Activated naive CD8-positive, alpha-beta T cell treated with anti-CD3 and anti-CD28 coated beads, Interleukin-2, amount 10 ng/mL, durations not matched to agents 7 days and 5 days (primary cell): ENCODE results near the gene AP5S1. TPM values are rescaled to one million over a fixed set of nuclear protein-coding genes. Genes with fewer than 3 reads are reported as not detected.

ENCODE experiments used
- ATAC-seq: fragments of 150-1000 bp; cut with Tn5 transposase; one replicate; pipeline ENCODE4 v1.10.0; 2021; ENCODE audit warnings: low read depth, moderate library complexity
- POLR2A ChIA-PET: fragments of 350-600 bp; sonication (Branson Sonifier 250); formaldehyde crosslinking; loops from one replicate; lab custom pipeline; 2021; ENCODE audit warnings: antibody characterized with exemption; lab: Charles Lee
- DNase-seq: peaks from one replicate; pipeline ENCODE4 v3.0.0; 2021
- H3K27ac Mint-ChIP-seq: one replicate; pipeline ENCODE4 v1.8.0; 2022; ENCODE audit warnings: mild to moderate bottlenecking, mixed read lengths
- H3K27me3 Mint-ChIP-seq: one replicate; pipeline ENCODE4 v1.8.0; 2022; ENCODE audit warnings: mild to moderate bottlenecking, moderate library complexity, mixed read lengths
- H3K36me3 Mint-ChIP-seq: one replicate; pipeline ENCODE4 v1.8.0; 2021; ENCODE audit warnings: mild to moderate bottlenecking, mixed read lengths
- H3K4me1 Mint-ChIP-seq: one replicate; pipeline ENCODE4 v1.8.0; 2021; ENCODE audit warnings: mixed read lengths
- H3K4me3 Mint-ChIP-seq: one replicate; pipeline ENCODE4 v1.8.0; 2022; ENCODE audit warnings: mild to moderate bottlenecking, moderate library complexity, mixed read lengths
- H3K9me3 Mint-ChIP-seq: one replicate; pipeline ENCODE4 v1.8.0; 2021; ENCODE audit warnings: mixed read lengths
- total RNA-seq, 2 experiments: library from RNA; stranded (reverse); gene quantifications; one replicate each; pipeline ENCODE4 v1.2.3, GENCODE V29; 2021

AP5S1 gene
- 10 to 100 TPM; 11.1 to 12.5 TPM for total RNA-seq

GRCh38 chr20:3820048-3820900, at the start of gene AP5S1:
Gene AP5S1, plus strand, starts transcription at chr20:3820547. Its CDS starts 1,571 bp downstream, at chr20:3822118.
- DNase-seq, result peak; percentile 97
- ATAC-seq, result peak; percentile 81
- POLR2A ChIA-PET, result interaction anchor here (0.6 to 4.0 kb wide), 21 partner anchors 9 to 550 kb away, joined by 3 to 52 read pairs (median 4); partner anchors contain the start of genes ADISSP, CDC25B, CENPB and MAVS
- Mint-ChIP-seq H3K27me3 (no peaks in the 10 kb centered on the region), H3K9me3 (no peaks in the 10 kb centered on the region), H3K27ac (peak within 1 kb of the TSS; percentile 98), H3K4me1 (peaks cover 40% of the 10 kb centered on the region), H3K36me3 (peaks cover 2% of the 10 kb centered on the region), H3K4me3 (peak within 1 kb of the TSS; percentile 86)

GRCh38 chr20:3771552-3772058, 48.7 kb upstream of the AP5S1 start:
- DNase-seq, result no peak
- peaks cover 15% of the 10 kb centered on the region for H3K27me3 Mint-ChIP-seq
- H3K9me3 Mint-ChIP-seq, result no peaks in the 10 kb centered on the region
- H3K36me3 Mint-ChIP-seq, result no peaks in the 10 kb centered on the region
- POLR2A ChIA-PET, result interaction anchor here (0.6 kb wide), 1 partner anchor 341 kb away, joined by 3 read pairs; no protein-coding TSS in a partner anchor
- H3K4me3 Mint-ChIP-seq, result no peak overlapping the region
- ATAC-seq, result no peak
- H3K4me1 Mint-ChIP-seq, result peaks cover 11% of the 10 kb centered on the region
- H3K27ac Mint-ChIP-seq, result no peak overlapping the region

GRCh38 chr20:3775457-3776108, 44.8 kb upstream of the AP5S1 start:
- H3K9me3 Mint-ChIP-seq, result no peaks in the 10 kb centered on the region
- POLR2A ChIA-PET, result interaction anchor here (1.0 to 9.0 kb wide), 2 partner anchors 7 to 11 kb away, joined by 3 to 53 read pairs; partner anchors contain the start of genes ADISSP and CENPB
- no peak overlapping the region for H3K27ac Mint-ChIP-seq
- no peaks in the 10 kb centered on the region for H3K36me3 Mint-ChIP-seq
- H3K27me3 Mint-ChIP-seq, result peaks cover 38% of the 10 kb centered on the region
- no peak overlapping the region for H3K4me3 Mint-ChIP-seq
- peaks cover 11% of the 10 kb centered on the region for H3K4me1 Mint-ChIP-seq
- ATAC-seq, result no peak
- DNase-seq, result no peak

- Mint-ChIP-seq H3K4me1 (peaks cover 22% of the 10 kb centered on the region), H3K36me3 (no peaks in the 10 kb centered on the region), H3K27me3 (peaks cover 31% of the 10 kb centered on the region), H3K4me3 (peak overlapping the region; percentile 76), H3K9me3 (no peaks in the 10 kb centered on the region), H3K27ac (no peak overlapping the region)
- ATAC-seq, result peak; percentile 48
- POLR2A ChIA-PET, result interaction anchor here (0.9 to 9.0 kb wide), 3 partner anchors 9 to 44 kb away, joined by 3 to 53 read pairs (median 6); partner anchors contain the start of genes ADISSP and CENPB
- DNase-seq, result no peak
These were observed 43.0 kb upstream of the AP5S1 start for GRCh38 chr20:3777381-3777715.

- POLR2A ChIA-PET, result interaction anchor here (0.8 to 9.0 kb wide), 6 partner anchors 8 to 110 kb away, joined by 3 to 53 read pairs (median 4); partner anchors contain the start of genes ADISSP, AP5S1 and CENPB
- Mint-ChIP-seq H3K27ac (no peak overlapping the region), H3K9me3 (no peaks in the 10 kb centered on the region), H3K4me1 (peaks cover 22% of the 10 kb centered on the region), H3K4me3 (peak overlapping the region; percentile 76), H3K27me3 (peaks cover 28% of the 10 kb centered on the region), H3K36me3 (no peaks in the 10 kb centered on the region)
- DNase-seq (peak; percentile 62), ATAC-seq (peak; percentile 66)
These were observed 42.4 kb upstream of the AP5S1 start for GRCh38 chr20:3777716-3778629.

GRCh38 chr20:3778976-3779375, 41.4 kb upstream of the AP5S1 start:
- H3K4me3 Mint-ChIP-seq, result no peak overlapping the region
- H3K27ac Mint-ChIP-seq, result no peak overlapping the region
- no peaks in the 10 kb centered on the region for H3K9me3 Mint-ChIP-seq
- peaks cover 26% of the 10 kb centered on the region for H3K27me3 Mint-ChIP-seq
- ATAC-seq, result no peak
- no peak for DNase-seq
- H3K4me1 Mint-ChIP-seq, result peaks cover 25% of the 10 kb centered on the region
- no peaks in the 10 kb centered on the region for H3K36me3 Mint-ChIP-seq
- POLR2A ChIA-PET, result interaction anchor here (0.8 to 9.0 kb wide), 4 partner anchors 9 to 41 kb away, joined by 3 to 53 read pairs (median 4); partner anchors contain the start of genes ADISSP and AP5S1

- peak; percentile 34 for ATAC-seq
- Mint-ChIP-seq H3K4me3 (peak within 1 kb of the TSS; percentile 37), H3K27me3 (peaks cover 24% of the 10 kb centered on the region), H3K27ac (no peak within 1 kb of the TSS), H3K36me3 (peaks cover 5% of the 10 kb centered on the region), H3K9me3 (no peaks in the 10 kb centered on the region), H3K4me1 (peaks cover 33% of the 10 kb centered on the region)
- POLR2A ChIA-PET, result interaction anchor here (0.6 to 9.0 kb wide), 5 partner anchors 13 to 102 kb away, joined by 3 to 53 read pairs (median 4); partner anchors contain the start of genes ADISSP and AP5S1
- DNase-seq, result no peak
These were observed 39.0 kb upstream of the AP5S1 start, which contains the start of gene SPEF1 for GRCh38 chr20:3781153-3781910. Gene SPEF1, minus strand, starts transcription at chr20:3781448. Its CDS starts 161 bp downstream, at chr20:3781287.

GRCh38 chr20:3782597-3782996, 37.8 kb upstream of the AP5S1 start:
- H3K9me3 Mint-ChIP-seq, result no peaks in the 10 kb centered on the region
- H3K27me3 Mint-ChIP-seq, result peaks cover 22% of the 10 kb centered on the region
- H3K4me3 Mint-ChIP-seq, result no peak overlapping the region
- peaks cover 5% of the 10 kb centered on the region for H3K36me3 Mint-ChIP-seq
- ATAC-seq (no peak), DNase-seq (no peak)
- POLR2A ChIA-PET, result interaction anchor here (1.9 to 9.0 kb wide), 2 partner anchors 14 to 38 kb away, joined by 5 to 53 read pairs; partner anchors contain the start of genes ADISSP and AP5S1
- no peak overlapping the region for H3K27ac Mint-ChIP-seq
- H3K4me1 Mint-ChIP-seq, result peaks cover 30% of the 10 kb centered on the region

- no peak overlapping the region for H3K27ac Mint-ChIP-seq
- no peak for ATAC-seq
- H3K9me3 Mint-ChIP-seq, result no peaks in the 10 kb centered on the region
- DNase-seq, result no peak
- peaks cover 30% of the 10 kb centered on the region for H3K4me1 Mint-ChIP-seq
- H3K27me3 Mint-ChIP-seq, result peaks cover 22% of the 10 kb centered on the region
- POLR2A ChIA-PET, result interaction anchor here (1.9 to 9.0 kb wide), 2 partner anchors 14 to 37 kb away, joined by 5 to 53 read pairs; partner anchors contain the start of genes ADISSP and AP5S1
- H3K4me3 Mint-ChIP-seq, result no peak overlapping the region
- H3K36me3 Mint-ChIP-seq, result peaks cover 5% of the 10 kb centered on the region
These were observed 37.3 kb upstream of the AP5S1 start for GRCh38 chr20:3783068-3783489.

GRCh38 chr20:3783511-3784195, 36.7 kb upstream of the AP5S1 start:
- ATAC-seq, result no peak
- peak; percentile 29 for DNase-seq
- no peak overlapping the region for H3K27ac Mint-ChIP-seq
- peak overlapping the region; percentile 14 for H3K4me3 Mint-ChIP-seq
- POLR2A ChIA-PET, result interaction anchor here (0.7 to 9.0 kb wide), 2 partner anchors 15 to 70 kb away, joined by 4 to 53 read pairs; partner anchors contain the start of gene ADISSP
- no peaks in the 10 kb centered on the region for H3K9me3 Mint-ChIP-seq
- H3K36me3 Mint-ChIP-seq, result peaks cover 5% of the 10 kb centered on the region
- H3K27me3 Mint-ChIP-seq, result peaks cover 20% of the 10 kb centered on the region
- H3K4me1 Mint-ChIP-seq, result peaks cover 33% of the 10 kb centered on the region
